HEK293 (cell line): Measurements from ENCODE around the gene NRP2.

ENCODE experiments used
- CTCF ChIP-seq: fragments of 450-650 bp; formaldehyde crosslinking; IDR thresholded peaks from 2 replicates; pipeline ENCODE4 v1.5.1; 2016; ENCODE audit warnings: missing biosample characterization, missing genetic modification characterization
- OSR2 ChIP-seq: fragments of 450-650 bp; formaldehyde crosslinking; IDR thresholded peaks from 2 replicates; pipeline ENCODE4 v1.5.1; 2016; ENCODE audit warnings: missing biosample characterization, missing genetic modification characterization
- PRDM2 ChIP-seq: fragments of 450-650 bp; formaldehyde crosslinking; IDR thresholded peaks from 2 replicates; pipeline ENCODE4 v1.5.1; 2016; ENCODE audit warnings: missing biosample characterization, missing genetic modification characterization, borderline replicate concordance
- ZBTB1 ChIP-seq: fragments of 450-650 bp; formaldehyde crosslinking; IDR thresholded peaks from 2 replicates; pipeline ENCODE4 v1.5.1; 2016; ENCODE audit warnings: missing biosample characterization, missing genetic modification characterization
- ZBTB8A ChIP-seq: fragments of 450-650 bp; formaldehyde crosslinking; IDR thresholded peaks from 2 replicates; pipeline ENCODE4 v1.5.1; 2016; ENCODE audit warnings: missing biosample characterization, missing genetic modification characterization
- ZNF18 ChIP-seq: fragments of 450-650 bp; formaldehyde crosslinking; IDR thresholded peaks from 2 replicates; pipeline ENCODE4 v1.5.1; 2016; ENCODE audit warnings: missing biosample characterization, missing genetic modification characterization
- ZNF214 ChIP-seq: fragments of 450-650 bp; formaldehyde crosslinking; IDR thresholded peaks from 2 replicates; pipeline ENCODE4 v1.5.1; 2017; ENCODE audit warnings: missing biosample characterization, mild to moderate bottlenecking, missing genetic modification characterization, borderline replicate concordance
- ZNF792 ChIP-seq: fragments of 450-650 bp; formaldehyde crosslinking; IDR thresholded peaks from 2 replicates; pipeline ENCODE4 v1.5.1; 2016; ENCODE audit warnings: missing biosample characterization, missing genetic modification characterization

- TF ChIP-seq ZNF214 (tag by site-specific recombination) = no peak
- TF ChIP-seq CTCF (tag by site-specific recombination) = no peak
- TF ChIP-seq ZNF18 (tag by site-specific recombination) = no peak
- TF ChIP-seq ZBTB8A = no peak
- no peak for TF ChIP-seq ZBTB1 (tag by site-specific recombination)
- TF ChIP-seq PRDM2 (tag by site-specific recombination) = no peak
- TF ChIP-seq OSR2 = no peak
- TF ChIP-seq ZNF792 (tag by site-specific recombination) = no peak
These were observed 126.3 kb downstream of the NRP2 start for GRCh38 chr2:205808486-205809121.
